HG02642 (cell line): ENCODE measurements around the gene ZBTB40.

Experiments
- ATAC-seq: cut with Tn5 transposase; IDR thresholded peaks from one replicate; pipeline ENCODE4 v1.9.1; 2021; ENCODE audit warnings: mild to moderate bottlenecking; ENCODE audit not compliant: unreplicated experiment, poor library complexity

ZBTB40 gene, protein sequence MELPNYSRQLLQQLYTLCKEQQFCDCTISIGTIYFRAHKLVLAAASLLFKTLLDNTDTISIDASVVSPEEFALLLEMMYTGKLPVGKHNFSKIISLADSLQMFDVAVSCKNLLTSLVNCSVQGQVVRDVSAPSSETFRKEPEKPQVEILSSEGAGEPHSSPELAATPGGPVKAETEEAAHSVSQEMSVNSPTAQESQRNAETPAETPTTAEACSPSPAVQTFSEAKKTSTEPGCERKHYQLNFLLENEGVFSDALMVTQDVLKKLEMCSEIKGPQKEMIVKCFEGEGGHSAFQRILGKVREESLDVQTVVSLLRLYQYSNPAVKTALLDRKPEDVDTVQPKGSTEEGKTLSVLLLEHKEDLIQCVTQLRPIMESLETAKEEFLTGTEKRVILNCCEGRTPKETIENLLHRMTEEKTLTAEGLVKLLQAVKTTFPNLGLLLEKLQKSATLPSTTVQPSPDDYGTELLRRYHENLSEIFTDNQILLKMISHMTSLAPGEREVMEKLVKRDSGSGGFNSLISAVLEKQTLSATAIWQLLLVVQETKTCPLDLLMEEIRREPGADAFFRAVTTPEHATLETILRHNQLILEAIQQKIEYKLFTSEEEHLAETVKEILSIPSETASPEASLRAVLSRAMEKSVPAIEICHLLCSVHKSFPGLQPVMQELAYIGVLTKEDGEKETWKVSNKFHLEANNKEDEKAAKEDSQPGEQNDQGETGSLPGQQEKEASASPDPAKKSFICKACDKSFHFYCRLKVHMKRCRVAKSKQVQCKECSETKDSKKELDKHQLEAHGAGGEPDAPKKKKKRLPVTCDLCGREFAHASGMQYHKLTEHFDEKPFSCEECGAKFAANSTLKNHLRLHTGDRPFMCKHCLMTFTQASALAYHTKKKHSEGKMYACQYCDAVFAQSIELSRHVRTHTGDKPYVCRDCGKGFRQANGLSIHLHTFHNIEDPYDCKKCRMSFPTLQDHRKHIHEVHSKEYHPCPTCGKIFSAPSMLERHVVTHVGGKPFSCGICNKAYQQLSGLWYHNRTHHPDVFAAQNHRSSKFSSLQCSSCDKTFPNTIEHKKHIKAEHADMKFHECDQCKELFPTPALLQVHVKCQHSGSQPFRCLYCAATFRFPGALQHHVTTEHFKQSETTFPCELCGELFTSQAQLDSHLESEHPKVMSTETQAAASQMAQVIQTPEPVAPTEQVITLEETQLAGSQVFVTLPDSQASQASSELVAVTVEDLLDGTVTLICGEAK

DNA sequence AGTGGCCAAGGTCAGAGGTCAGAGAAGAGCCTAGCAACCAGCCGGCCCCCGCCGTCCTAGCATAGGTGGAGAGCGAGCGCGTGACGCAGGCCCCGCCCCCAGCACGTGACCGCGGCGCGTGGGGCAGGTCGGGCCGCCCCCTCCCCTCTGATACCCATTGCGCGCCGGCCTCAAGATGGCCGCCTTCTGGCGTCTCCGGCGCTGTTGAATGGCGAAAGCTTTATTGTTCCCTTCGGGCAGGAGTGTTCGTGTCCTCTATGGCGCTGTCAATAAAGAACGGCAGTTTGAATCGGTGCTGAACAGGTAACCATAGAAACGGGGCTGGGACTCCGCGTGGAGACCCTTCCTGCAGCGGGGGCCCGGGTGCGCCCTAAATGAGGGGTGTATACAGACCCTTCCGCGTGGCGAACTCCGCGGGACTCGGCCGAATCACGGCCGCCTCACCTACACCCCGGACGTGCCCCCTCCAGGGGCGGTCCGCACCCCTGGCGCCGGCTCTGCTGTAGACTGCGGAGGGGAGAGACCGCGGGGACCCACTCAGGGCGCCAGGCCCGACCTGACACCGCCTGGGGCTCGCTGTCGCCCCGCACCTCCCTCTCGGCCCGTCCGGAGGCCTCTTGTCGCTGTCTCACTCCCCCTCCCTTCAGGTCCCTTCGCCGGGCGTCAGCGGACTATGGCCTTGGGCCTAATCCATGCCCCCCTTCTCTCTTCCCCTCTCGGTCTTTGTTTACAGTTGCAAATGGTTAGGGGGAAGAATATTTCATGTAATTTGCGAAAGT, at the start of gene ZBTB40:
TSS of gene ZBTB40 (plus strand) at position 150 of the 779 bp plus-strand sequence. CDS start 38,098 bp downstream, outside the sequence.
- peak; percentile 86 for ATAC-seq

DNA sequence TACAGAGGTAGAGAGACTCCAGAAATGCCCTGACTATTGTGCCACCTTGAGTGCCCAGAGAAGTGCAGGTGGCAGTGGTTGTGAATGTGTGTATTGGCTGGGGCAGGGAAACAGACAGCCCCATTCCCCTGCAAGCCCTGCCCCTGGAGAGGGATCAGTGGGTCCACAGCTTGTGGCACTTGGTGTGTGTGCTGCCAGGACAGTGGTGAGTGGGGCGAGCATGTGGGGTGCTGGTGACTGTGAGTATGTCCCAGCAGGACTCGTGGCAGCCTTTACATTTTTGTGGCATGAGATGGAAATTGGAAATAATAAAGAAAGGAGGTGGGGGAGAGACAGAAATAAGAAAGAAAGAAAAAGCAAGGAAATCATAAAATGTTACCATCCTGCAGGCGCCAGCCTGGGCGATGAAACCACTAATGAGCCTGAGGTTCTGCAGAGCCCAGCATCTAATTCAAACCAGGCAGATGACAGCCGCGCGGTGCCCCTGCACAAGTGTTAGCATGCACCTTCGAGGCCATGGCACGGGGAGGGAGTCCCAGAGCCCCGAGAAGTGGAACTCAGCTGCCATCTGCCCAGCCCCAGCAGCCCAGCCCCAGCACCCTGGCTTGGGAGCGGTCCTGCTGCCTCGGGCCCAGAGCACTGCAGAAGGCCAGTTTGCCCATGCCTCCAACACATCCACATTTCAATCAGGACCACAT, 49.1 kb upstream of the ZBTB40 start:
- no peak for ATAC-seq

DNA sequence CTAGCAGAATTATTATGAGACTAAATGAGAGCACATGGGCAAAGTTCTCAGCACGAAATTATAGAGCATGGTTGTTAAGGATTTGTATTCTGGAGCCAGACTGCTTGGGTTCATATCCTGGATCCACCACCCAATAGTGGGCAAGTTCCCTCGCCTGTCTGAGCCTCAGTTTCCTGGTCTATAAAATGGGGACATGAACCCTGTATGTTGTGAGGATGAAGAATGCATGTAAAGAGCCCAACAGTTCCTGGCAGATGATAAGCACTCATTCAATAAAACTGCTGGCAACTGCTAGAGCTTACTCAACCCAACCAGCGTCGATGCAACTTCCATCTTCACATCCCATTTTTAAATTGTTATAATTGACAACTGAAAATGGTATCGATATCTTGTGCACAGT, 47.2 kb upstream of the ZBTB40 start:
- no peak for ATAC-seq

DNA sequence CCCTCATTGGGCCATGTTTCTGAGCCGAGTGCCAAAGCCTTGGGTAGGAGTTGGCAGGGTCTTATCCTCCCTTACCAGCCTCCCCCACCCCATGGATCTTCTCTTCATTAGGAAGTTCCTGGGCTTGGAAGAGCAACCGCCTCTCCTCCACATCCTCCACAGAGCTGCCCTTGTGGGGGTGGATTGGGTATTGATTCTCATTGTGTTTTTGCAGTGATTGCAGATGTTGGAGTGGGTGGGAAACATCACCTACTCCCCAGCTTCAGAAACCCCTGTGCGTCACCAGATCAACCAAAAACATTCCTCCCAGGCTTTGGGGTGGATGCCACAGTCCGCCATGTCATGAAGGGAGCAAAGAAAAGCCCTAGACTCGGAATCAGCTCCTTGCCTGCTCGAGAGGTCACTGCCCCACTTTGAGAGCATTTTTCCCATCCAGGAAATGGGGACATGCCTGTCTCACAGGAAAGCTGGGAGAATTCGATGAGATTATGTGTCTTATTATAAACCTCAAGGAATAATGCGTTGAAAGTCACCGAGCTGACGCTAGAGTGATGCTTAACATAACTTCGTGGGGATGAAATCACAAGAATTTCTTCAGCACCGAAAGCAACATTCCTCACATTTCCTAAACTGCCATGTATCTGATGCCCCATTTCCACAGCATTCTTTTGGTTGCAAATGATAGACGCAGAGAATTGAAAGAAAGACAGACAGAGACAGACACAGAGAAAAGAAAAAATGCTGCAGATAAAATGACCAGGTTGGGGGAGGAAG, 44.7 kb upstream of the ZBTB40 start:
- no peak for ATAC-seq

DNA sequence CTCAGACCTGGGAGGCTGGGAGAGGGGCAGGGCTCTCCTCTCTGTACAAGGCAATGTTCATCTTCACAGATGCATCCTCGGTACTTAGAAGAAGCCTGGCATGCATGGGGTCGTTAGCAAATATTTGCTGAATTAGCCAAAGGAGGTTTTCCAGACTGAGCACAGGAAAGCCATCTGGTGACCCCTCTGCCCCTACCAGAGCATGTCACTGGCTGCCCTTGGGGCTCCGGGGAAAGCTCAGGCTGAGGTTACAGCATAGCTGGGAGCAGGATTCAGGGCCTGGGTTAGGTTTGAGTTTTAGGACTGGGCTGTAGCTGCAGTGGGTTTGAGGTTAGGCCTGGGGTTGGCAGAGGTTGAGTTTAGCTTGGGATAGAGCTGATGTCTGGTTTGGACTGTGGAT, 43.4 kb upstream of the ZBTB40 start:
- ATAC-seq, result no peak

DNA sequence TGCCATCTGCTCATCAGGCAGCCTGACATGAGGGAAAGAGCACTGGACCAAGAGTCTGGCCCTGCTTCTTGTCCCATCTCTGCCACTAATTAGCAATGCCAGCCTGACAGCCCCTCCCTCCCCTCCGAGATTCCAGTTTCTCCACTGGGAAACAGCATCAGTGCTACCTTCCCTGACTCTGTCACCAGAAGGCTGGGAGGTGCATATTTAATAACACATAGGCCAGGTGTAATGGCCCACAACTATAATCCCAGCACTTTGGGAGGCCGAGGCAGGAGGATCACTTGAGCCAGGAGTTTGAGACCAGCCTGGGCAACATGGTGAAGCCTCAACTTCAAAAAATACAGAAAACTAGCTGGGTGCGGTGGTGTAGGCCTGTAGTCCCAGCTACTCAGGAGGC, 41.2 kb upstream of the ZBTB40 start:
- no peak for ATAC-seq

DNA sequence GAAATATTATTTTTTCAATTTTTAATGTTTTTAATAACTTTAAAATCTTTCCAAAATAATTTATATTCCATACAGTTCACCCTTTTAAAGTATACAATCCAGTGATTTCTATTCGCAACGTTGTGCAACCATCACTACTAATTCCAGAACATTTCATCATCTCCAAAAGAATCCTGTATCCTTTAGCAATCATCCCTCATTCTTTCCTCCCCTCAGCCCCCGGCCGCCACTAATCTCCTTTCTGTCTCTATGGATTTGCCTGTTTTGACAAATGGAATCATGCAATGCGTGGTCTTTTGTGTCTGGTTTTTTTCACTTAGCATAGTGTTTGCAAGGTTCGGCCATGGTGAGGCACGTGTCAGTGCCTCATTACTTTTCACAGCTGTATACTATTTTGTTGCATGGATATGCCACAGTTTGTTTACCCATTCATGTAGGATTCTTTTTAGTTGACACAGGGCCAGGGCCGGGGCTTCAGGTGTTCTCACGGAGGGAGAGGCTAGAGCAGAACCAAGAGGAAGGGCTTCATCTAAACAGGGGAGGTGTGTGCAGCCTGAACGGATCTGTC, 40.6 kb upstream of the ZBTB40 start:
- no peak for ATAC-seq

DNA sequence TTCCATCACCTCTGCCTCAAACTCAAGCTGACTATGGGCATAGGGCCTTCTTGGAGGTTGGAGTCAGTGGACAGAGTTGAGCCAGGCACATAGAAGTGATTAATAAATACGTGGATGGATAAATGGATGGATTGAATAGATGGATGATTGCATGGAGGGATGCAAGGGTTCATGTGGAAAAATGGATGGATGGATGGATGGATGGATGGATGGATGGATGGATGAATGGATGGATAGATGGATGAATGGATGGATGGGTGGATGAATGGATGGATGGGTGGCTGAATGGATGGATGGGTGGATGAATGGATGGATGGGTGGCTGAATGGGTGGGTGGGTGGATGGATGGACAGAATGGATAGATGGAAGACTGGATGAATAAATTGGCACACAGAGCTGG, 40.1 kb upstream of the ZBTB40 start:
- ATAC-seq, result no peak

DNA sequence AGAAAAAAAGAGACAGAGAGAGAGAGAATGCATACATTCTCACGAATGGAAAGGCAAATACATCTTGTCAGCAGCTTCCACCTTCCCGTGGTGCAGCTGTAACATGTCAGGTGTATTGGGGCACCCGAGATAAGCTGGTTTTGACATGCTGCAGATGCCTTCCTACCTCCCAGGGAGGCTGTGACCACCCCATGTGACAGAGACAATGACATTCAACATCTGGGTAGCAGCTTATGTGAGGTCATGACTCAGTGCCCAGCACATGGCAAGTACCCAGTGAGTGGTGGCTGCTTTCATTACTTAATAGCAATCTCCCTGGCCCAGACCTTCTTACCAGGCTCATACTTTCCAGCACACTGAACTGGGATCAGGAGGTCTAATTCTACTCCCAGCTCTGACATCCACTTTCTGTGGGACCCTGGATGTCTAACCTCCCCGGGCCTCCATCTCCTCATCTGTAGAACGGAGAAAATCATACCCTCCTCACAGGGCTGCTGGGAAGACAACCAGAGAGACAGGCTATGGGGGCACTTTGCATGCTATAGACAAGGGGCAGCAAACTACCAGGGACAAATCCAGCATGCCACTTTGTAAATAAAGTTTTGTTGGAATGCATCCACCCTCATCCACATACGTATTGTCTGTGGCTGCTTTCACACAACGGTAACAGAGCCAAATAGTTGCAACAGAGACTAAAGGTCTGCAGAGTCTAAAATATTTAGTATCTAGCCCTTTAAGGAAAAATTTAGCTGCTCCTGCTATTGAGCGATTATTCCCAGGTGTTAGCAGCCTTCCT, 38.5 kb upstream of the ZBTB40 start:
- no peak for ATAC-seq

DNA sequence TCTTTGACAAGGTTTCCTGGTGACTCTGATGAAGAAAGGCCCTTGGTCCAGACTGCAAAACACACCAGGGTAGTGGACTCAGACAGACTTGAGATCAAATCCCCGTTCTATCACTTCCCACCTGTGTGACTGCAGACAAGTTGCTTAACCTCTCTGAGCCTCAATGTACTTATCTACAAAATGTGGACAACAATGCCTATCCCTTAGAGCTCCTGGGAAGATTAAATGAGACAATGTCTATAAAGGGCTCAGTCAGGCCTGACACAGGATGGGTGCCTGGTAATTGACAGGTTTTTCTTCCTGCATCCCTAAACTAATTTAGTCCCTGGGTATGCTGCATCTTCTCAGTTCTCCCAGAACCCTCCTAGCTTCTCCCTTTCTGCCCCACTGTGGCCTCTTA, 37.9 kb upstream of the ZBTB40 start:
- ATAC-seq, result no peak

DNA sequence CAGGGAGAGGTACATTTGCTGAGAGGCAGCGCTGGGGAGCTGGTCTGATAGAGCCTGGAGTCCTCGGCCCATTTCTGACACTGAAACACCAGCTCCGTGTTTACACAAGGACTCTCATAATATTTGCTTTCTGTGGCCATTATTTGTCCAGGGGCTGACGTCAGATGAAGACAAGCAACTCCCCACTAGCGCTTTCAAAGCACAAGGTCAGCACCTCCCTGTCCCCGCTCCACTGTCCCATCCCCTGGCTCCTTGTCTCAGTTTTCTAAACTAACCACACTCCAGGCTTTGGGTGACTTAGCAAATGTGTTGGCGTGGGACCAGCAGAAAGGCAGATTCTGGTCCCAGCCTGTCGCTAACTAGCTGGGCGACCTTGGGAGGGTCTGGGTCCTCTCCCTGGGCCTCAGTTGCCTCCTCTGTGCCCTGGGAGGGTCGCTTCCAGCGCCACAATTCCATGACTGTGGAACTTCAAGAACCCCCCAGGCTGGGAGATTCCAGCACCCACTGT, 37.4 kb upstream of the ZBTB40 start:
- no peak for ATAC-seq

DNA sequence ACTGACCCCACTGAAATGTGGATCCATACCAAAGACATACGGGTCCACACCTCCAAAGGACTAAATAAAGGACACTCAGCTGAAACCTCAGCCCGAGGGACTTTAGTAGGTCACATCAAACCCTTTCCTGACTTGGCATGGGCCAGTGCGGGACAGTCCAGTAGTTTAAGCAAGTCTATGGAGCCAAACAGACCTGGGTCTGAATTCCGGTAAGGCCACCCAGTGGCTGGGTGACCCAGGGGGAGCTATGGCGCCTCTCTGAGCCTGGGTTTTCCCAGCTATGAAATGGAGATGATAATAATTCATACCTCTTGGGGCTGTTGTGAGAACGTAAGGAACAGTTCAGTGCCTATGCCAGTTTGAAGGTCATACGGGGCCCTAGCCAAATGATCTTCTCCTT, 36.2 kb upstream of the ZBTB40 start:
- ATAC-seq, result no peak

DNA sequence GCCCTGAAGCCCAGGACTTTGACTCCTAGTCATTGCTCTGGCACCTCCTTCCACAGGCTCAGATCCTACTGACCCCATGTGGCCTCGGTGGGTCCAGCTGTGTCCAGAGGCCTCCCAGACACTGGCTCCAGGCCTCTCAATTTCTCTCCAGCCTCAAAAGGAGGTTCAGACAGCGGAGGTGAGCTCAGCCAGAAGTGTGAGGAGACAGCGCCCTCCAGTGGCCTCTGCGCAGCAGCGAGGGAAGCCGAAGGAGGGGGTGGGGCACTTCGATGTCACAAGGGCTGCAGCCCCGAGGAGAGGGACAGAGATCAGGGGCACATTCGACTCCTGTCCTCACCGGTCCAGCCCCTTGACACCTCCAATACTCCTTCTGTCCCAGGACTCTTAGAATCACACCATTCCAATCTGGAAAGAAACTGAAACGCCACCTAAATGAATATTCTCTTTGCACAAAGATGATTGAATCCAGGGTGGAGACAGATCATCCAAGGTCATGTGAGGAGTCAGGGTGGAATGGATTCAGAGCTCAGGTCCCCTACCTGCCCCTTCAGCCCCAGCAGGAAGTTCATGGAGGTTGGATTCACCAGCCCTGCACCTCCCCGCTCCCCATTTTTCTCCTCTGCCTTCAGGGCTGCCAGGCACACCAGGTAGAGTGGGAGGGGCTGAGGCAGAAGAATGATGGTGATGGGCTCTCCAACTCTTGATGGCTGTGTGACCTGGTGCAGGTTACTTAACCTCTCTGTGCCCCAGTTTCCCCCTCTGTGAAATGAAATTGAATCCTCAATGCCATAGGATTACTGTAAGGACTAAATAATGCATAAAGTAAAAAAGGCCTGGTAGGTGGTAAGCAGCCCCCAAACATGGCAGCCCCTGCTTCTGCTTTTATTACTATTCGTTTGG, 34.8 kb upstream of the ZBTB40 start:
- ATAC-seq, result no peak

DNA sequence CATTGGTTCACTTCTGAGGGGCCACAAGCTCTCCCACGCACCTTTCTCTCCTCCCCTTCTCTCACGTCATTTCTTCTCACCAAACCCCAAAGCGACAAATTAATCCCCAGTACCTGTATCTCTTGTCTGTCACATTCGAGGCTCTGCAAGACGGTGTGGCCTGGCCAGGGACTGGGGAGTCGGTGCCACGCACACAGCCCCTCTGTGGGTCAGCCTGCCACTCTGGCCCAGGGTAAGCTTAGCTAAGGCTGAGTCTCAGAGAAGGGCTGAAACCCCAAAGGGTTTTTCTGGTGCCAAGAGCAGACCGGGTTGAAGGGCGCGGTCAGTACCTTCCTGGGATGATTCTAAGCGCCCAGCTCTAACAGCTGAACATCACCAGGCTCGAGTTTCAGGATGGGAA, 34.2 kb upstream of the ZBTB40 start:
- no peak for ATAC-seq

DNA sequence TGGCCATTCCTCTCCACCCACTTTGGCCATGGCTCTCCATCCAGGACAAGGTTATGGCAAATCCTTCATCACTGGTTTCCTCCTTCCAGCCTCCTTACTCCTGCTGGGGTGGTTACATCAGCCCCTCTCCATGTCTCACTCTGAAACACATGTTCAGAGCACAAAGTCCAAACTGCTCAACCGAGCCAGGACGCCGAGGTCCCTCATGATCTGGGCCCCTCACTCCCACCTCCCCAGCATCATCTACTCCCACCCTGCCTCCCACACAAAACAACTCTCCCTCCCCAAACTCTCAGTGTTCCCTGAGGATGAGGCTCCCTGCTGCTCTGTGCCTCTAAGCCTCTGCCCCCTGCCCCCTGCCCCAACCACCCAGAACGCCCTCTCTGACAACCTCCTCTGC, 33.3 kb upstream of the ZBTB40 start:
- ATAC-seq, result no peak

DNA sequence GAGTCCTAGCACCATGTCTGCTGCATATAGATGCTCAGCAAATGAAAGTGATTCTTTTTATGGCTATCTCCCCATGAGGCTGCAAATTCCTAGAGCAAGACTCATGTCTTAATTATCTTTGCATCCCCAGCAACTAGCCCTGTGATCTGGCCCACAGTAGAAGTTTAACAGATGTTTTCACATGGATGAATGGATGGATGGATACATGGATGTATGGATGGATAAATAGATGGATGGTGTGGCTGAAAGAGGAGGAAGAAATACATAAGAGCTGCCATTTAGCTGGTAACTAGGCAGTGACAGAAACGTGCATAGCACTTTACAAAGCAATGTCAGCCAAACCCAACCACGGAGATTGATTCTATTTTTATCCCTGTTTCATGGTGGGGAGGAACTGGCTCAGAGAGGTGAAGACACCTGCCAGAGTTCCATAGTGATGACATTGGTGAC, 32.7 kb upstream of the ZBTB40 start:
- ATAC-seq, result no peak
